ENCODE measurements around the gene FFAR3. TPM values are rescaled to one million over a fixed set of nuclear protein-coding genes. Genes with fewer than 3 reads are reported as not detected.

FFAR3 gene
- total and polyA plus RNA-seq, 2 of the 8 experiments (the other 6 are each of a cell fraction or from before 2014, with no cell fraction given) = not detected

DNA sequence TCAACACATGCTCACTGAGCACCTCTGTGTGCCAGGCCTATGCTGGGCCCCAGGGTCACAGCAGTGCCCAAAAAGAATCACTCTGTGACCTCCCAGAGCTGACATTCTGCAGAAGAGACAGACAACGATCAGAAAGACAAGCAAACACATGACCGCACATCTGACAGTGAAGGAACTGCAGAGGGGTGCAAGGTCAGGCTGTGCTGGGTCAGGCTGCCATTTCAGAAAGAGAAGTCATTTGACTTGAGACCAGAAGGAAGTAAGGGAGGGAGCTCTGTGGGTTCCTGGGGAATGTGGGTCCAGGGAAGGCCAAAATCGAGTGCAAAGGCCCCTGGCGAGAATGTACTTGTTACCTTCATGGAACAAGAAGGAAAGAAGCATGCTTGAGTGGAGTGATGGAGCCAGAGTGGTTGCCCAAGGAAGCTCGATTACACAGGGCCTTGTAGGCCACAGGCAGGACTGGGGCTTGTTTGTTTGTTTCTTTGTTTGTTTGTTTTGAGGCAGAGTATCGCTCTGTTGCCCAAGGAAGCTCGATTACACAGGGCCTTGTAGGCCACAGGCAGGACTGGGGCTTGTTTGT, 40.7 kb upstream of the FFAR3 start:
- Histone ChIP-seq H3K4me1 (replicated peaks in 1 of 4; ENCODE audit: control insufficient read depth in 3 of 4, insufficient read depth in 4 of 4, low read length in 3 of 4) (no peaks in the 10 kb centered on the region), H2BK120ac (replicated peaks; ENCODE audit: low read depth, low read length) (peak overlapping the region; percentile 33), H4K91ac (replicated peaks; ENCODE audit: insufficient read length, low read length) (no peak overlapping the region), H4K20me1 (replicated peaks in 1 of 2; ENCODE audit: control insufficient read depth in 1 of 2, insufficient read depth in 2 of 2, low read length in 2 of 2) (no peaks in the 10 kb centered on the region), H3K4me2 (ENCODE audit: insufficient read depth in 1 of 2, low read depth in 2 of 2, low read length in 2 of 2) (no peak overlapping the region), H3K27me3 (replicated peaks in 1 of 4; ENCODE audit: control insufficient read depth in 3 of 4, extremely low read depth in 1 of 4, insufficient read depth in 3 of 4, low read length in 3 of 4) (no peaks in the 10 kb centered on the region), H2AK5ac (ENCODE audit: low read depth, low read length) (no peak overlapping the region), H2AFZ (ENCODE audit: low read length) (no peak overlapping the region), H3K9me3 (ENCODE audit: insufficient read depth in 2 of 2, low read depth in 1 of 2, low read length in 1 of 2) (0 out of 4 replicates have a peak, but pooled peaks cover 0 to 2% of the 10 kb centered on the region in 2 experiments), H3K4ac (replicated peaks; ENCODE audit: insufficient read length, low read depth, low read length) (no peak overlapping the region), H3K23ac (ENCODE audit: insufficient read length) (no peak overlapping the region), H3K9ac (replicated peaks in 1 of 4; ENCODE audit: extremely low read depth in 1 of 4, low read depth in 3 of 4, low read length in 3 of 4) (no peak overlapping the region), H4K8ac (ENCODE audit: extremely low read depth, insufficient read depth, low read length) (no peak overlapping the region), H3K36me3 (ENCODE audit: control insufficient read depth in 2 of 4, insufficient read depth in 4 of 4, low read length in 3 of 4) (no peaks in the 10 kb centered on the region), H3K79me2 (ENCODE audit: control insufficient read depth in 1 of 2, insufficient read depth in 2 of 2, low read length in 2 of 2) (no peaks in the 10 kb centered on the region), H3K18ac (ENCODE audit: extremely low read depth, low read length) (no peak overlapping the region), H4K5ac (ENCODE audit: insufficient read length, low read depth, low read length) (no peak overlapping the region), H2BK5ac (ENCODE audit: low read depth, low read length) (no peak overlapping the region), H3K4me3 (ENCODE audit: extremely low read depth in 1 of 4, insufficient read depth in 2 of 4, low read depth in 3 of 4, low read length in 4 of 4) (no peak overlapping the region), H3K23me2 (ENCODE audit: low read depth, low read length) (no peaks in the 10 kb centered on the region), H3K79me1 (ENCODE audit: low read depth, low read length) (no peaks in the 10 kb centered on the region), H2BK20ac (ENCODE audit: low read length) (no peak overlapping the region), H3K56ac (replicated peaks; ENCODE audit: insufficient read length, low read depth, low read length) (no peak overlapping the region), H2BK12ac (ENCODE audit: low read depth, low read length) (no peak overlapping the region), H3K14ac (ENCODE audit: insufficient read length) (no peak overlapping the region), H2BK15ac (ENCODE audit: low read length) (no peak overlapping the region), H3K27ac (ENCODE audit: low read depth, low read length) (no peak overlapping the region)
- ChIA-PET CTCF (ENCODE audit: partially characterized antibody) (interaction anchor here (0.6 to 2.2 kb wide), 8 partner anchors 9 to 1174 kb away, joined by 3 to 7 read pairs (median 3); partner anchors contain the start of gene FXYD3), POLR2A (ENCODE audit: partially characterized antibody) (interaction anchor here (1.1 to 1.3 kb wide), 2 partner anchors 13 to 193 kb away, joined by 3 to 4 read pairs; no protein-coding TSS in a partner anchor)
- no peak for TF ChIP-seq TAF7 (optimal IDR thresholded peaks at IDR 0.05; ENCODE audit: borderline replicate concordance, low read depth, low read length)
- 90% methylated on average over 7 of the region's 7 CpGs; no CpG with 5 or more reads in 1 of the 2 experiments for WGBS, 2 experiments (ENCODE audit: extremely low coverage in 1 of 2, insufficient coverage in 1 of 2, insufficient read length in 1 of 2, insufficient replicate concordance in 2 of 2, low coverage in 1 of 2, low lambda C conversion rate in 2 of 2, missing lambda C conversion rate in 1 of 2)
- DNase-seq (ENCODE audit: low read depth in 1 of 2, low spot score in 2 of 2) (no peak), FAIRE-seq (no peak)

Measured in H1 (cell line).